OCI-LY3 (cell line): Measurements from ENCODE around the gene TMEM240.

Experiments
- CTCF ChIP-seq: fragments of 200-600, 300-600 bp; sonication (generic); IDR thresholded peaks from 2 replicates; pipeline ENCODE4 v1.5.1; 2014; ENCODE audit warnings: antibody characterized with exemption, low read length, low read depth
- EZH2phosphoT487 ChIP-seq: fragments of 200-600 bp; shearing (Covaris generic); IDR thresholded peaks from 2 replicates; pipeline ENCODE4 v1.6.1; 2018; ENCODE audit warnings: antibody characterized with exemption, mixed run types, low read depth

DNA sequence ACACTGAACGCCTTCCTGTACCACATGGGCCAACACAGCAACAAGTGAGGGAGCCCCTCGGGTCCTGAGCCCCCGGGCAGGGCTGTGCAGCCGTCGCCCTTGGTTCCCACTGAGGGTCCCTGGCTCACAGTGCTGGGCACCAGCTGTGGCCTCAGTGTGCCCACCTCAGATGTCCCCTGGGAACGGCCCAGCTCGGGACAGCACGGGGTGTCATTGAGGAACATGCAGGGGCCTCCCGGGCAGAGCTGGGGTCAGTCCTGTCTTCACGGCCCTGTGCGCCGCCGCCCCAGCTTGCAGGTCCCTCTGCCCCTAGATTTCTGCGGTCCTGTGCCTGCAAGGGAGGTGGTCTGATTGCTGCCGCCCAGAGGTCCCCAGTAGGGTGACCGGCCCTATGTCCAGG is 51.2 kb downstream of the TMEM240 start:
- TF ChIP-seq CTCF, result no peak
- TF ChIP-seq EZH2phosphoT487, result no peak
